Peyer's patch (tissue), 4 donors: ENCODE measurements around the gene CNKSR3. TPM values are rescaled to one million over a fixed set of nuclear protein-coding genes. Genes with fewer than 3 reads are reported as not detected.

Source experiments
- DNase-seq, 3 donors: peaks; one replicate each; pipeline ENCODE4 v3.0.0-alpha.2; 2017 to 2019
- H3K27ac ChIP-seq, 4 donors: fragments of 200-600 bp; sonication (generic); one replicate each; pipeline ENCODE4 v1.5.1; 2016 to 2019
- H3K27me3 ChIP-seq, 2 donors: fragments of 200-600 bp; sonication (generic); one replicate each; pipeline ENCODE4 v1.5.1; 2019
- H3K36me3 ChIP-seq, 3 donors: fragments of 200-600 bp; sonication (generic); one replicate each; pipeline ENCODE4 v1.5.1; 2016 to 2019
- H3K4me1 ChIP-seq, 4 donors: fragments of 200-600 bp; sonication (generic); one replicate each; pipeline ENCODE4 v1.5.1; 2016 to 2019
- H3K4me3 ChIP-seq, 4 donors: fragments of 200-600 bp; sonication (generic); 1 replicate in 3 of 4; 2 replicates in 1 of 4; pipeline ENCODE4 v1.5.1; 2016 to 2019; ENCODE audit warnings: mild to moderate bottlenecking in 1 of 4
- H3K9me3 ChIP-seq, 4 donors: fragments of 200-600 bp; sonication (generic); one replicate each; pipeline ENCODE4 v1.5.1; 2016 to 2019; ENCODE audit warnings: mild to moderate bottlenecking in 1 of 4
- CTCF ChIP-seq, 6 experiments: fragments of 450-650 bp in 4 of 6; fragments of 200-600 bp in 2 of 6; sonication (generic) in 1 of 6; IDR thresholded peaks; one replicate each; pipeline ENCODE4 v1.5.1; 2017 to 2019; ENCODE audit warnings: antibody characterized with exemption in 6 of 6, mild to moderate bottlenecking in 3 of 6, moderate library complexity in 1 of 6
- POLR2A ChIP-seq, 2 donors: fragments of 450-650 bp; IDR thresholded peaks; one replicate each; pipeline ENCODE4 v1.5.1; 2017; ENCODE audit warnings: antibody characterized with exemption in 2 of 2, mild to moderate bottlenecking in 2 of 2, moderate library complexity in 2 of 2
- total RNA-seq, 4 donors: library from RNA; depleted of rRNA; stranded (reverse); fragments of >200 nt; gene quantifications; one replicate each; pipeline ENCODE4 v1.1.0, GENCODE V29; 2016

The CNKSR3 gene
- total RNA-seq, 4 donors from 2014 or later = 29.6 to 34.5 (median 30.1) TPM

GRCh38 chr6:154446984-154447383, 63.5 kb downstream of the CNKSR3 start:
- TF ChIP-seq POLR2A (IDR thresholded peaks at IDR 0.05) (no peak), CTCF (IDR thresholded peaks at IDR 0.05) (no peak)
- Histone ChIP-seq H3K27me3 (no peaks in the 10 kb centered on the region), H3K4me3 (no peak overlapping the region), H3K27ac (peak overlapping the region in 1 of 4 donors; percentile 68), H3K9me3 (no peaks in the 10 kb centered on the region), H3K4me1 (peaks cover 0 to 14% (median 2%) of the 10 kb centered on the region in 4 donors), H3K36me3 (peaks cover 0 to 10% (median 0%) of the 10 kb centered on the region in 3 donors)
- DNase-seq = no peak

GRCh38 chr6:154445417-154445816, 65.1 kb downstream of the CNKSR3 start:
- no peak for DNase-seq
- peaks cover 0 to 29% (median 2%) of the 10 kb centered on the region in 4 donors for H3K4me1 ChIP-seq
- TF ChIP-seq CTCF (IDR thresholded peaks at IDR 0.05) = no peak
- no peak for TF ChIP-seq POLR2A (IDR thresholded peaks at IDR 0.05)
- H3K4me3 ChIP-seq = no peak overlapping the region
- H3K9me3 ChIP-seq = no peaks in the 10 kb centered on the region
- no peak overlapping the region for H3K27ac ChIP-seq
- H3K36me3 ChIP-seq = peaks cover 0 to 10% (median 0%) of the 10 kb centered on the region in 3 donors
- H3K27me3 ChIP-seq = no peaks in the 10 kb centered on the region

DNA sequence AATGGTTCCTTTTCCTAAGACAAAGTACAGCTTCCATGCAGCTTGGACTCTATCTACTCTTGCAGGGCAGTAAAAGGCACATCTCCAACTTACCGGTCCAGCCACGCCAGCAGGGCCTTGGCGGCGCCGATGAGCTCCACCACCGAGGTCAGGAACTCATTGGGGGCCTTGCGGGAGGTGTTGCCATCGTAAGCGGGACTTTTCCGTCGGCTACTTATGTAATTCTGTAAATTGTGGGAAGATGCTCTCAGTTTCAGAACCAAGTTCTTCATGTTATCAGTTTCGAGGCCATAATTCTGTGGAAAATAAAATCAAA, 68.5 kb downstream of the CNKSR3 start:
- peaks cover 0 to 12% (median 0%) of the 10 kb centered on the region in 3 donors for H3K36me3 ChIP-seq
- TF ChIP-seq POLR2A (IDR thresholded peaks at IDR 0.05) (no peak), CTCF (IDR thresholded peaks at IDR 0.05) (no peak)
- H3K9me3 ChIP-seq = no peaks in the 10 kb centered on the region
- no peak overlapping the region for H3K4me3 ChIP-seq
- peaks cover 0 to 17% (median 0%) of the 10 kb centered on the region in 4 donors for H3K4me1 ChIP-seq
- no peaks in the 10 kb centered on the region for H3K27me3 ChIP-seq
- peak overlapping the region in 1 of 4 donors; percentile 61 for H3K27ac ChIP-seq
- DNase-seq = no peak

- H3K4me1 ChIP-seq = peaks cover 0 to 17% (median 0%) of the 10 kb centered on the region in 4 donors
- H3K4me3 ChIP-seq = no peak overlapping the region
- H3K27ac ChIP-seq = no peak overlapping the region
- DNase-seq = no peak
- H3K9me3 ChIP-seq = no peaks in the 10 kb centered on the region
- no peaks in the 10 kb centered on the region for H3K27me3 ChIP-seq
- TF ChIP-seq CTCF (IDR thresholded peaks at IDR 0.05) (no peak), POLR2A (IDR thresholded peaks at IDR 0.05) (no peak)
- peaks cover 0 to 22% (median 0%) of the 10 kb centered on the region in 3 donors for H3K36me3 ChIP-seq
These were observed 70.0 kb downstream of the CNKSR3 start for GRCh38 chr6:154440422-154441043.

GRCh38 chr6:154440022-154440421, 70.5 kb downstream of the CNKSR3 start:
- peaks cover 0 to 17% (median 0%) of the 10 kb centered on the region in 4 donors for H3K4me1 ChIP-seq
- no peak overlapping the region for H3K27ac ChIP-seq
- H3K4me3 ChIP-seq = no peak overlapping the region
- no peak for DNase-seq
- no peaks in the 10 kb centered on the region for H3K9me3 ChIP-seq
- peaks cover 0 to 25% (median 0%) of the 10 kb centered on the region in 3 donors for H3K36me3 ChIP-seq
- TF ChIP-seq POLR2A (IDR thresholded peaks at IDR 0.05) (no peak), CTCF (IDR thresholded peaks at IDR 0.05) (no peak)
- H3K27me3 ChIP-seq = no peaks in the 10 kb centered on the region
